NCI-H146 treated with DMSO at 0.1 percent for 48 hours (cell line): ENCODE results near the gene PRM1.
"Not testable (repeated sequence)": the region's sequence is repeated elsewhere in the genome, so short reads cannot be mapped to it uniquely, and the experiment has no call there.

Experiments
- DNase-seq: peaks from one replicate; lab custom pipeline; 2025; ENCODE audit not compliant: unreplicated experiment; lab: John Stamatoyannopoulos, UW

The PRM1 gene

GRCh38 chr16:11314309-11314894, 33.3 kb upstream of the PRM1 start:
- no peak for DNase-seq

- DNase-seq = no peak
Observed at GRCh38 chr16:11313493-11314308, 32.6 kb upstream of the PRM1 start.

GRCh38 chr16:11312718-11313492, 31.8 kb upstream of the PRM1 start:
- DNase-seq = no peak

GRCh38 chr16:11310997-11311561, 29.9 kb upstream of the PRM1 start:
- DNase-seq = no peak

- DNase-seq = no peak
Observed at GRCh38 chr16:11310634-11310977, 29.5 kb upstream of the PRM1 start.

- DNase-seq = no peak
Observed at GRCh38 chr16:11309895-11310633, 28.9 kb upstream of the PRM1 start.

GRCh38 chr16:11308493-11309283, 27.6 kb upstream of the PRM1 start:
- no peak for DNase-seq

GRCh38 chr16:11307639-11308492, 26.7 kb upstream of the PRM1 start:
- DNase-seq = no peak

GRCh38 chr16:11306997-11307638, 26.0 kb upstream of the PRM1 start:
- DNase-seq = no peak

GRCh38 chr16:11306381-11306780, 25.3 kb upstream of the PRM1 start:
- no peak for DNase-seq

- no peak for DNase-seq
Observed at GRCh38 chr16:11303405-11304138, 22.4 kb upstream of the PRM1 start.

GRCh38 chr16:11302977-11303376, 21.8 kb upstream of the PRM1 start:
- DNase-seq = peak; percentile 37

GRCh38 chr16:11301645-11302501, 20.7 kb upstream of the PRM1 start:
- no peak for DNase-seq

- DNase-seq = no peak
Observed at GRCh38 chr16:11300560-11300892, 19.4 kb upstream of the PRM1 start.

GRCh38 chr16:11299865-11300559, 18.9 kb upstream of the PRM1 start:
- DNase-seq = no peak

- not testable (repeated sequence) for DNase-seq
Observed at GRCh38 chr16:11298950-11299547, 17.9 kb upstream of the PRM1 start.
